K562 (cell line): ENCODE results near the gene CEND1. TPM values are rescaled to one million over a fixed set of nuclear protein-coding genes. Genes with fewer than 3 reads are reported as not detected.

Experiments
- BDP1 ChIP-seq: IDR thresholded peaks from 3 replicates; pipeline ENCODE4 v1.6.1; 2011; ENCODE audit not compliant: insufficient read length, insufficient read depth
- BRF1 ChIP-seq: IDR thresholded peaks from 3 replicates; pipeline ENCODE4 v1.6.1; 2011; ENCODE audit warnings: borderline replicate concordance, mild to moderate bottlenecking; ENCODE audit not compliant: insufficient read length; ENCODE audit errors: extremely low read depth
- DMBX1 ChIP-seq: fragments of 250-450 bp; sonication (Bioruptor Pico); IDR thresholded peaks from 2 replicates; pipeline ENCODE4 v1.8.0; 2022; ENCODE audit warnings: inconsistent platforms, mild to moderate bottlenecking, moderate library complexity, borderline replicate concordance
- FOXK1 ChIP-seq: sonication (generic); formaldehyde crosslinking; IDR thresholded peaks from 2 replicates; pipeline ENCODE4 v1.8.0; 2022; ENCODE audit warnings: missing genetic modification reagents, mild to moderate bottlenecking, borderline replicate concordance
- GABPB1 ChIP-seq: sonication (generic); formaldehyde crosslinking; IDR thresholded peaks from 2 replicates; pipeline ENCODE4 v1.8.0; 2022; ENCODE audit warnings: mild to moderate bottlenecking, missing genetic modification reagents
- GTF2F1 ChIP-seq: IDR thresholded peaks from 2 replicates; pipeline ENCODE4 v1.6.1; 2011; ENCODE audit warnings: low read depth, low read length, improper control_type of control experiment
- HDAC8 ChIP-seq: fragments of 450-650 bp; IDR thresholded peaks from 2 replicates; pipeline ENCODE4 v1.6.1; 2016; ENCODE audit warnings: mild to moderate bottlenecking, missing genetic modification characterization, moderate library complexity, missing compliant biosample characterization
- L3MBTL2 ChIP-seq: fragments of 450-650 bp; IDR thresholded peaks from 2 replicates; pipeline ENCODE4 v1.6.1; 2016; ENCODE audit warnings: mild to moderate bottlenecking, moderate library complexity
- MEF2D ChIP-seq: conservative IDR thresholded peaks from 2 replicates; pipeline ENCODE4 v1.6.1; 2016; ENCODE audit warnings: low read depth, missing genetic modification characterization, missing compliant biosample characterization
- MXI1 ChIP-seq: IDR thresholded peaks from 2 replicates; pipeline ENCODE4 v1.6.1; 2011; ENCODE audit warnings: low read depth, mild to moderate bottlenecking, improper control_type of control experiment, low read length
- NELFE ChIP-seq: IDR thresholded peaks from 2 replicates; pipeline ENCODE4 v1.6.1; 2011; ENCODE audit warnings: mild to moderate bottlenecking; ENCODE audit not compliant: insufficient read depth, insufficient read length
- PHF20 ChIP-seq: fragments of 450-650 bp; IDR thresholded peaks from 2 replicates; pipeline ENCODE4 v1.6.1; 2018; ENCODE audit not compliant: partially characterized antibody
- STAT5A ChIP-seq: IDR thresholded peaks from 2 replicates; pipeline ENCODE4 v1.6.1; 2012; ENCODE audit warnings: low read length, inconsistent platforms, borderline replicate concordance
- TAL1 ChIP-seq: fragments of 450-650 bp; IDR thresholded peaks from 2 replicates; pipeline ENCODE4 v1.6.1; 2016; ENCODE audit warnings: mild to moderate bottlenecking
- U2AF1 ChIP-seq: fragments of 200-400 bp; formaldehyde crosslinking; optimal IDR thresholded peaks from 2 replicates; pipeline ENCODE3; 2017; ENCODE audit warnings: mild to moderate bottlenecking, low read depth, low read length, moderate library complexity
- ZBTB17 ChIP-seq: fragments of 450-650 bp; formaldehyde crosslinking; IDR thresholded peaks from 2 replicates; pipeline ENCODE4 v1.4.0; 2020; ENCODE audit warnings: mild to moderate bottlenecking
- ZNF224 ChIP-seq: sonication (generic); formaldehyde crosslinking; IDR thresholded peaks from 2 replicates; pipeline ENCODE4 v1.8.0; 2022; ENCODE audit warnings: mild to moderate bottlenecking, missing genetic modification reagents
- ZNF253 ChIP-seq: fragments of 250-450 bp; sonication (Bioruptor Pico); conservative IDR thresholded peaks from 2 replicates; pipeline ENCODE4 v1.6.1; 2021; ENCODE audit warnings: mild to moderate bottlenecking
- polyA plus RNA-seq, 8 experiments: library from polyadenylated mRNA; depleted of rRNA in 4 of 8; stranded (reverse) in 5 of 8; unstranded in 3 of 8; fragments of >200 nt; fragmentation: Nextera tagmentation in 2 of 8; fragmentation: Illumina TruSeq in 1 of 8; extraction: Ambion mirVana in 2 of 8; extraction: Trizol in 1 of 8; gene quantifications; 2 replicates each; pipeline versions ENCODE4 v1.2.1 to v1.2.3, GENCODE V29; 2011 to 2014; ENCODE audit warnings: inconsistent platforms in 1 of 8, missing spikeins in 1 of 8
- total RNA-seq, 7 experiments: library from RNA; depleted of rRNA in 6 of 7; stranded (reverse); fragments of >200 nt in 6 of 7; fragmentation: Illumina TruSeq in 2 of 7; extraction: Trizol in 2 of 7; gene quantifications; 2 replicates each; pipeline versions ENCODE4 v1.2.1 to v1.2.3, GENCODE V29; 2011 to 2021; ENCODE audit warnings: low replicate concordance in 1 of 7
- TF ChIP-seq, protein P1 (sequence below), 2 experiments: IDR thresholded peaks; 2 replicates each; pipeline ENCODE4 v1.6.1; 2011; ENCODE audit warnings: borderline replicate concordance in 1 of 2, control low read depth in 1 of 2, low read depth in 1 of 2, low read length in 1 of 2, mild to moderate bottlenecking in 1 of 2, mixed read lengths in 1 of 2, moderate library complexity in 1 of 2; ENCODE audit not compliant: insufficient read depth in 1 of 2, insufficient read length in 1 of 2, poor library complexity in 1 of 2, severe bottlenecking in 1 of 2; ENCODE audit errors: extremely low read depth in 1 of 2
- TF ChIP-seq, protein P2 (sequence below): fragments of 450-650 bp; formaldehyde crosslinking; IDR thresholded peaks from 2 replicates; pipeline ENCODE4 v1.4.0; 2022; ENCODE audit warnings: mild to moderate bottlenecking, moderate library complexity
- TF ChIP-seq, protein P3 (sequence below): sonication (generic); formaldehyde crosslinking; IDR thresholded peaks from 2 replicates; pipeline ENCODE4 v1.8.0; 2023; ENCODE audit warnings: mild to moderate bottlenecking, missing genetic modification reagents
- TF ChIP-seq, protein P4 (sequence below): fragments of 450-650 bp; IDR thresholded peaks from 2 replicates; pipeline ENCODE4 v1.6.1; 2016; ENCODE audit warnings: borderline replicate concordance

CEND1 gene
- total and polyA plus RNA-seq, 9 of the 15 experiments (the other 6 are each of a cell fraction or from before 2014, with no cell fraction given) = 0.13 to 0.18 (median 0.16) TPM; not detected in 6

DNA sequence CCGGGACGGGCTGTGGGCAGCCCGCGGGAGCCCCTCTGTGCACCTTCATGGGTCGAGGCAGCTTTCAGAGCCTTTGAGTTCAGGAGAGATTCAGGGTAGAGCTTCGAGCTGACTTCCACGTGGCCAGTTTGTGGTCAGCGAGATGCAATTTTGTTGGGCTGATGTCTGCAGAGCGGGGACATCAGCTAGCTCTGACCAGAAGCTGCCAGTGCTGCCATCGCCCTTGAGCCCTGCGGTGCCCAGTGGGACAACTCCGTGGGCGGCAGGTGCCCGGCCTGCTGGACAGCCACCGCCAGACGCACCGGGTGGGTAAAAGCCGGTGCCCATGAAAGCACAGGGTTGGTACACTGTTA is 41.9 kb downstream of the CEND1 start (continued):
- no peak for TF ChIP-seq BRF1
- TF ChIP-seq STAT5A = no peak
- TF ChIP-seq MXI1 = peak; percentile 66
- TF ChIP-seq, protein P1, sequence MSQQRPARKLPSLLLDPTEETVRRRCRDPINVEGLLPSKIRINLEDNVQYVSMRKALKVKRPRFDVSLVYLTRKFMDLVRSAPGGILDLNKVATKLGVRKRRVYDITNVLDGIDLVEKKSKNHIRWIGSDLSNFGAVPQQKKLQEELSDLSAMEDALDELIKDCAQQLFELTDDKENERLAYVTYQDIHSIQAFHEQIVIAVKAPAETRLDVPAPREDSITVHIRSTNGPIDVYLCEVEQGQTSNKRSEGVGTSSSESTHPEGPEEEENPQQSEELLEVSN (IDR thresholded peaks at IDR 0.05; ENCODE audit: borderline replicate concordance in 1 of 2, extremely low read depth in 1 of 2, insufficient read depth in 1 of 2, insufficient read length in 1 of 2, low read depth in 1 of 2, low read length in 1 of 2, poor library complexity in 1 of 2, severe bottlenecking in 1 of 2) = peak; percentile 64 to 71
- TF ChIP-seq HDAC8 (tag) = peak; percentile 65
- TF ChIP-seq ZNF253 (CRISPR knock-in tag) = no peak
- TF ChIP-seq ZNF224 = no peak
- no peak for TF ChIP-seq U2AF1
- no peak for TF ChIP-seq PHF20
- TF ChIP-seq L3MBTL2 = peak; percentile 93
- TF ChIP-seq, protein P2, sequence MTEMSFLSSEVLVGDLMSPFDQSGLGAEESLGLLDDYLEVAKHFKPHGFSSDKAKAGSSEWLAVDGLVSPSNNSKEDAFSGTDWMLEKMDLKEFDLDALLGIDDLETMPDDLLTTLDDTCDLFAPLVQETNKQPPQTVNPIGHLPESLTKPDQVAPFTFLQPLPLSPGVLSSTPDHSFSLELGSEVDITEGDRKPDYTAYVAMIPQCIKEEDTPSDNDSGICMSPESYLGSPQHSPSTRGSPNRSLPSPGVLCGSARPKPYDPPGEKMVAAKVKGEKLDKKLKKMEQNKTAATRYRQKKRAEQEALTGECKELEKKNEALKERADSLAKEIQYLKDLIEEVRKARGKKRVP = no peak
- TF ChIP-seq, protein P3, sequence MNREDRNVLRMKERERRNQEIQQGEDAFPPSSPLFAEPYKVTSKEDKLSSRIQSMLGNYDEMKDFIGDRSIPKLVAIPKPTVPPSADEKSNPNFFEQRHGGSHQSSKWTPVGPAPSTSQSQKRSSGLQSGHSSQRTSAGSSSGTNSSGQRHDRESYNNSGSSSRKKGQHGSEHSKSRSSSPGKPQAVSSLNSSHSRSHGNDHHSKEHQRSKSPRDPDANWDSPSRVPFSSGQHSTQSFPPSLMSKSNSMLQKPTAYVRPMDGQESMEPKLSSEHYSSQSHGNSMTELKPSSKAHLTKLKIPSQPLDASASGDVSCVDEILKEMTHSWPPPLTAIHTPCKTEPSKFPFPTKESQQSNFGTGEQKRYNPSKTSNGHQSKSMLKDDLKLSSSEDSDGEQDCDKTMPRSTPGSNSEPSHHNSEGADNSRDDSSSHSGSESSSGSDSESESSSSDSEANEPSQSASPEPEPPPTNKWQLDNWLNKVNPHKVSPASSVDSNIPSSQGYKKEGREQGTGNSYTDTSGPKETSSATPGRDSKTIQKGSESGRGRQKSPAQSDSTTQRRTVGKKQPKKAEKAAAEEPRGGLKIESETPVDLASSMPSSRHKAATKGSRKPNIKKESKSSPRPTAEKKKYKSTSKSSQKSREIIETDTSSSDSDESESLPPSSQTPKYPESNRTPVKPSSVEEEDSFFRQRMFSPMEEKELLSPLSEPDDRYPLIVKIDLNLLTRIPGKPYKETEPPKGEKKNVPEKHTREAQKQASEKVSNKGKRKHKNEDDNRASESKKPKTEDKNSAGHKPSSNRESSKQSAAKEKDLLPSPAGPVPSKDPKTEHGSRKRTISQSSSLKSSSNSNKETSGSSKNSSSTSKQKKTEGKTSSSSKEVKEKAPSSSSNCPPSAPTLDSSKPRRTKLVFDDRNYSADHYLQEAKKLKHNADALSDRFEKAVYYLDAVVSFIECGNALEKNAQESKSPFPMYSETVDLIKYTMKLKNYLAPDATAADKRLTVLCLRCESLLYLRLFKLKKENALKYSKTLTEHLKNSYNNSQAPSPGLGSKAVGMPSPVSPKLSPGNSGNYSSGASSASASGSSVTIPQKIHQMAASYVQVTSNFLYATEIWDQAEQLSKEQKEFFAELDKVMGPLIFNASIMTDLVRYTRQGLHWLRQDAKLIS = peak; percentile 40
- 0 out of 2 replicates have a peak, but pooled peaks have one; percentile 38 for TF ChIP-seq GABPB1 (CRISPR knock-in tag)
- no peak for TF ChIP-seq BDP1
- peak; percentile 78 for TF ChIP-seq FOXK1 (CRISPR knock-in tag)
- TF ChIP-seq, protein P4, sequence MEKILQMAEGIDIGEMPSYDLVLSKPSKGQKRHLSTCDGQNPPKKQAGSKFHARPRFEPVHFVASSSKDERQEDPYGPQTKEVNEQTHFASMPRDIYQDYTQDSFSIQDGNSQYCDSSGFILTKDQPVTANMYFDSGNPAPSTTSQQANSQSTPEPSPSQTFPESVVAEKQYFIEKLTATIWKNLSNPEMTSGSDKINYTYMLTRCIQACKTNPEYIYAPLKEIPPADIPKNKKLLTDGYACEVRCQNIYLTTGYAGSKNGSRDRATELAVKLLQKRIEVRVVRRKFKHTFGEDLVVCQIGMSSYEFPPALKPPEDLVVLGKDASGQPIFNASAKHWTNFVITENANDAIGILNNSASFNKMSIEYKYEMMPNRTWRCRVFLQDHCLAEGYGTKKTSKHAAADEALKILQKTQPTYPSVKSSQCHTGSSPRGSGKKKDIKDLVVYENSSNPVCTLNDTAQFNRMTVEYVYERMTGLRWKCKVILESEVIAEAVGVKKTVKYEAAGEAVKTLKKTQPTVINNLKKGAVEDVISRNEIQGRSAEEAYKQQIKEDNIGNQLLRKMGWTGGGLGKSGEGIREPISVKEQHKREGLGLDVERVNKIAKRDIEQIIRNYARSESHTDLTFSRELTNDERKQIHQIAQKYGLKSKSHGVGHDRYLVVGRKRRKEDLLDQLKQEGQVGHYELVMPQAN = peak; percentile 77
- peak; percentile 55; the same call in 1 of the 2 replicates for TF ChIP-seq MEF2D
- TF ChIP-seq ZBTB17 (CRISPR knock-in tag) = 0 out of 2 replicates have a peak, but pooled peaks have one; percentile 6
- TF ChIP-seq NELFE = no peak
- TF ChIP-seq DMBX1 (CRISPR knock-in tag) = peak; percentile 34; the same call in 1 of the 2 replicates
- no peak for TF ChIP-seq GTF2F1
- no peak for TF ChIP-seq TAL1
